Lower leg skin (tissue), 4 donors: ENCODE measurements around the gene RHOXF2. TPM values are rescaled to one million over a fixed set of nuclear protein-coding genes. Genes with fewer than 3 reads are reported as not detected.

Experiments
- DNase-seq, 2 donors: peaks; one replicate each; pipeline ENCODE4 v3.0.0-alpha.2; 2019; ENCODE audit warnings: low spot score in 2 of 2
- H3K4me3 ChIP-seq: fragments of 200-600 bp; sonication (generic); 2 replicates; pipeline ENCODE4 v1.5.1; 2017; ENCODE audit warnings: mild to moderate bottlenecking, low read depth; ENCODE audit not compliant: poor library complexity, severe bottlenecking
- POLR2A ChIP-seq, 2 donors: fragments of 450-650 bp; IDR thresholded peaks; one replicate each; pipeline ENCODE4 v1.6.1; 2016 to 2017; ENCODE audit warnings: antibody characterized with exemption in 2 of 2, mild to moderate bottlenecking in 1 of 2, moderate library complexity in 1 of 2
- WGBS, 2 donors: methylation state at CpG; one replicate each; pipeline ENCODE4 v1.1.5; 2018; 5-methylcytosine and 5-hydroxymethylcytosine counted together
- intact Hi-C: fragments of 100-400 bp; cut with DNase I; formaldehyde crosslinking; loops from one replicate; pipeline ENCODE4 v1.15.0; 2023; ENCODE audit warnings: low total_unique reads
- total RNA-seq, 4 donors: library from RNA; depleted of rRNA; stranded (reverse); fragments of >200 nt; gene quantifications; one replicate each; pipeline ENCODE4 v1.1.0, GENCODE V29; 2016
- TF ChIP-seq, protein P1 (sequence below), 3 donors: fragments of 450-650 bp; IDR thresholded peaks; one replicate each; pipeline ENCODE4 v1.5.1; 2016; ENCODE audit warnings: antibody characterized with exemption in 3 of 3, mild to moderate bottlenecking in 3 of 3, moderate library complexity in 2 of 3

RHOXF2 gene
- total RNA-seq, 4 donors from 2014 or later: not detected

DNA sequence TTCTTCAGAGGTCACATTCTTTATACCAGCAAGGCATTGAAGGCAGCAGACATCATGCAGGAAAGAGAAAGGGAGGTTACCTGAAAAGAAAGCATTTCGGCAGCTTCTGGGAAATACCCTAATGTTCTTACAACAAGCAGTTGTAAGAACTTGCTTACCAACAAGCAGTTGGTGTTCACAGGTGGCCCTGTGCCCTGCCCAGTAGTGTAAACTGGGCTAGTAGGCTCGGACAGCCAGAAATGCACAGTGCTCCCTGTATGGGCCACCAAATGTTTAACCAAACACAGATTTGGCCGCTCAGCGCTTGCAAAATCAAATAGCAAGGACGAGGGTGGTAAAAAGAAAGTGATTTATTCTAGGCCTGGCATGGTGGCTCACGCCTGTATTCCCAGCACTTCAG lies 22.3 kb upstream of the RHOXF2 start:
- TF ChIP-seq, protein P1, sequence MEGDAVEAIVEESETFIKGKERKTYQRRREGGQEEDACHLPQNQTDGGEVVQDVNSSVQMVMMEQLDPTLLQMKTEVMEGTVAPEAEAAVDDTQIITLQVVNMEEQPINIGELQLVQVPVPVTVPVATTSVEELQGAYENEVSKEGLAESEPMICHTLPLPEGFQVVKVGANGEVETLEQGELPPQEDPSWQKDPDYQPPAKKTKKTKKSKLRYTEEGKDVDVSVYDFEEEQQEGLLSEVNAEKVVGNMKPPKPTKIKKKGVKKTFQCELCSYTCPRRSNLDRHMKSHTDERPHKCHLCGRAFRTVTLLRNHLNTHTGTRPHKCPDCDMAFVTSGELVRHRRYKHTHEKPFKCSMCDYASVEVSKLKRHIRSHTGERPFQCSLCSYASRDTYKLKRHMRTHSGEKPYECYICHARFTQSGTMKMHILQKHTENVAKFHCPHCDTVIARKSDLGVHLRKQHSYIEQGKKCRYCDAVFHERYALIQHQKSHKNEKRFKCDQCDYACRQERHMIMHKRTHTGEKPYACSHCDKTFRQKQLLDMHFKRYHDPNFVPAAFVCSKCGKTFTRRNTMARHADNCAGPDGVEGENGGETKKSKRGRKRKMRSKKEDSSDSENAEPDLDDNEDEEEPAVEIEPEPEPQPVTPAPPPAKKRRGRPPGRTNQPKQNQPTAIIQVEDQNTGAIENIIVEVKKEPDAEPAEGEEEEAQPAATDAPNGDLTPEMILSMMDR (IDR thresholded peaks at IDR 0.05): no peak
- TF ChIP-seq POLR2A (IDR thresholded peaks at IDR 0.05): no peak
- intact Hi-C loops: no loop called here
- DNase-seq: no peak
- WGBS, 2 donors: 61 to 75% methylated on average over 6 of the region's 6 CpGs
- no peak overlapping the region for H3K4me3 ChIP-seq

DNA sequence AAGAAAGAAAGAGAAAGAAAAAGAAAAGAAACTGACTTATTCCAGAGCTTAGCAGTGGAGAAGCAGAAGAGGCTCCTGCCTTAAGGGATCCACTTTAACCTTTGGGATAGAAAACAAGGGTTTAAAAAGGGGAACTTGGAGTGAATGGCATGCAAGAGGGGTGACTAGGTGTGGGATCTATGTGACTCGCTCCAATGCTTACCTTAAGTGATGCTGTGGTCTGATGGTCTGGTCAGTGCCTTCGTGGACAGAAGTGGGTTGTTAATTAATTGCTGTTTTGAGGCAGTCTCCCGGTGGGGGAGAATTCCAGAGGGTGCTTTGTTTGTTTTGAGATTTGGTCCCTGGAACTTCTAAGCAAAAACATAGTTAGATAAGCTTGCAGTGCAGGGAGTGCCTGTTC lies 21.6 kb upstream of the RHOXF2 start:
- WGBS, 2 donors: 59 to 72% methylated on average over 3 of the region's 3 CpGs
- TF ChIP-seq POLR2A (IDR thresholded peaks at IDR 0.05): no peak
- TF ChIP-seq, protein P1 (IDR thresholded peaks at IDR 0.05): no peak
- no peak overlapping the region for H3K4me3 ChIP-seq
- no peak for DNase-seq
- intact Hi-C loops: no loop called here

DNA sequence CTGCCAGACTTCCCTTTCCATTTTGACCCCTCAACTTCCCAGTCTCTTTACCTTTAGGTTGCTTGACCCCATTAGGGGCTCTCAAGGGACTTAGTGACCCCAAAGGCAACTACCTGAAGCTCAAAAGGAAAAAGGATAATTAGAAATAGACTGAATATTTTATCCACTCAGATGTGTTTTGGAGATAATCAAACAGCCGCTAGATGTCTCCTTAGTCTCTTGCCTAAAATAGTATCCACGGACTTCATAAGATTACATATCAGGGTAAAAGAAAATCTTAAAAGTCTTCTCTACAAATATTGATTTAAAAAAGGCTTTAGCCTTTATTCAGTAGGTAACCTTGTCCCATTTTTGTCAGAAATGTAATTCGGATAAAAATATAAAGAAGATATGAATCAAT lies 21.0 kb upstream of the RHOXF2 start:
- 55 to 79% methylated on average over 3 of the region's 3 CpGs for WGBS, 2 donors
- intact Hi-C loops: no loop called here
- TF ChIP-seq, protein P1 (IDR thresholded peaks at IDR 0.05): no peak
- no peak for TF ChIP-seq POLR2A (IDR thresholded peaks at IDR 0.05)

DNA sequence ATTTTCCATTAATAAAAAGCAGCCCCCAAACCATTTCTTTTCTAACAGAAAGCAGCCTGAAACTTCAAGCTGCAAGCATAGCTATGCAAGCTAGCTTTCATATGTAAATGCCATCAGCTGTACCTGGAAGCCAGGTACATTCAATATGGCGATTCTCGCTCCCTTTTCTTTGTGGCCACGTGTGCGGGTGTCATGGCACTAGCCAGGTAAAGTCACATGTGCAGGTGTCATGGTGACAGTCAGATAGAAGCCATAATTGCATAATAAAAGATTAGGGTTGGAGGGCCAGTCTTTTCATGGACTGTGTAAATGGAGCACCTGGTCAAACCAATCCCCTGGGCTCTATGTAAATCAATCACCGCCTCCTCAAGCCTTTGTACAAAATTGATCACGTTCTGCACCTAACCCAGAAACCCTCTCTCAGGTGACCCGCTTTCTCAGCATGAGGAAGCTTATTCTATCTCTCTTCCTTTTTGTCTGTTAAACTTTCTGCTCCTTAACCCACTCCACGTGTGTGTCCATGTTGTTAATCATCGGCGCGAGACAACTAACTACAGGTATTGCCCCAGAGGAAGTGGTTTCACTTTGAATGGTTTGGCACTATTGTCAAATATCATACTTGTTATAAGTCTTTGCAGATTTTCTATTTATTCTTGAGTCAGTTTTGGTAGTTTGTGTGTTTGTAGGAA lies 18.0 kb upstream of the RHOXF2 start:
- intact Hi-C loops: no loop called here
- DNase-seq: no peak
- H3K4me3 ChIP-seq: no peak overlapping the region
- TF ChIP-seq POLR2A (IDR thresholded peaks at IDR 0.05): no peak
- TF ChIP-seq, protein P1 (IDR thresholded peaks at IDR 0.05): no peak
- 70 to 92% methylated on average over 11 of the region's 11 CpGs for WGBS, 2 donors

More for the DNA sequence above, 21.0 kb upstream of the RHOXF2 start:
- DNase-seq: no peak
- no peak overlapping the region for H3K4me3 ChIP-seq

DNA sequence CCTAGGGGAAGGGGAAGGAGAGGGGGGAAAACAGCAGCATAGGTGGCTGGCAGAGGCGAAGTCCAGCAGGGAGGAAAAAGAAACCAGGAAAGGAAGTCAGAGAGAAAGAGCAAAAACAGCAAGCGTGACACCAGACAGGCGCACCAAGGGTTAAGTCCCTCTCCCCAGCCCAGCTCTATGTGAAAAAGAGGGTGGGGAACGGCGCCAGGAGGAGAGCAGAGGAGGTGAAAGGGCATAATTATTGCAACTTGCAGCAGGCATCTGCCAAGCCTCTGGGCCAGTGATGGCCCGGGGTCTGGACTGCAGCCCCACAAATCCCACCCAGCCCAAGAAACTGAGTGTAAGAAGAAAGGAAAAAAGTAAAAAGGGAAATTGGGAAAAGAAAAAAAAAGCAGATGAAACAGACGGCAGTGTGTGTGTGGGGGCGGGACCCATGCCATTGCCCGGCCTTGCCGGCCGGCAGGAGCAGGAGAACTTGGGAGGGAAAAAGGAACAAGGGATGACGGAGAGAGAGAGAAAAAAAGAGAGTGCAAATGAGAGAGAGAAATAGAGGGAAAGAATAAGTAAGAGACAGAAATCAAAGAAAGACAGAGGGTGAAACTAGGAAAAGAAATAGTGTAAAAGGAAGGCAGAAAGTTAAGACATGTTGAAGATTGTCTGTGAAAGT lies 14.1 kb upstream of the RHOXF2 start:
- no peak overlapping the region for H3K4me3 ChIP-seq
- TF ChIP-seq, protein P1 (IDR thresholded peaks at IDR 0.05): no peak
- no peak for TF ChIP-seq POLR2A (IDR thresholded peaks at IDR 0.05)
- no peak for DNase-seq
- WGBS, 2 donors: 13 to 44% methylated on average over 8 to 12 of the region's 12 CpGs
- intact Hi-C loops: no loop called here
